GM19397 (cell line): ENCODE results near the gene AVEN.
"Not testable (repeated sequence)": the region's sequence is repeated elsewhere in the genome, so short reads cannot be mapped to it uniquely, and the experiment has no call there.

ENCODE experiments used
- ATAC-seq: cut with Tn5 transposase; IDR thresholded peaks from one replicate; pipeline ENCODE4 v1.9.1; 2021; ENCODE audit warnings: mild to moderate bottlenecking, moderate library complexity; ENCODE audit not compliant: unreplicated experiment

The AVEN gene

GRCh38 chr15:33857726-33858125 is 181.3 kb downstream of the AVEN start:
- no peak for ATAC-seq

GRCh38 chr15:33852570-33852969 is 186.4 kb downstream of the AVEN start:
- ATAC-seq = no peak

- no peak for ATAC-seq
Measured at GRCh38 chr15:33852094-33852493, 186.9 kb downstream of the AVEN start.

- ATAC-seq = no peak
Measured at GRCh38 chr15:33851079-33851478, 187.9 kb downstream of the AVEN start.

DNA sequence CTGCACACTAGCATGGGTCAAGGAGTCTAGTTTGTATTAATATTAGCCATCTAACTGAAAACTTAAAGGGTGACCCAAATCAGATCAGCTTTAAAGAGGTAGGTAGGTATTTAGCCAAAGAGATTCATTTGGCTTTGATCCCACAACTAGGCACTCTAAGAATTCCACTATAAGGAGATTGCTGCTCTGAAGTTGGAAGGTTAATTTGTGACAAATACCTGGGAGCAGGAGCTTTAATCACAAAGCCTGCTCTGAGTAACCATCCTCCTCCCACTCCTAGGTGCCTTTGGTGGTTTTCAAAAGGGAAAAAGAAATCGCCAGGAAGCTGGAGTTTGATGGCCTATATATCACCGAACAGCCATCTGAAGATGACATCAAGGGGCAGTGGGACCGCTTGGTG is 191.0 kb downstream of the AVEN start:
- ATAC-seq = no peak

DNA sequence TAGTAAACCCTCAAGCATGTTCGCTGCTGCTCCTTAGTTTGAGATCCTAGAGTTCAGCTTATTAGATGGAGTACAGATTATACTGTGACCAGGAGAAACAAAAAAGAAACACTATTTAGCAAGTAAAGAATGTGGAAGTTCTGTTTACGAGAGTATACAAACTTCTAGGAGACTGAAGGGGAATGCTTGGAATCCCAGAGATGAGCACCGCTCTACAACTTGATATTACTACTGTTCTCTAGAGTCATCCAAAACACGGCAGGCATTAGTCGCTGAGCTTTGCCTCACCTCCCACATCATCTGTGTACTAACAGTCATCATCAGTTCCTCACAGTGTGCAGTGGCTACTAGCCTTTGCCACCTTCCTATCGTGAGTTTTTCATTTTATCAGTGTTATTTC is 192.1 kb downstream of the AVEN start:
- ATAC-seq = no peak

GRCh38 chr15:33846142-33846541 is 192.9 kb downstream of the AVEN start:
- ATAC-seq = no peak

- ATAC-seq = no peak
Measured at GRCh38 chr15:33844597-33844996, 194.4 kb downstream of the AVEN start.

DNA sequence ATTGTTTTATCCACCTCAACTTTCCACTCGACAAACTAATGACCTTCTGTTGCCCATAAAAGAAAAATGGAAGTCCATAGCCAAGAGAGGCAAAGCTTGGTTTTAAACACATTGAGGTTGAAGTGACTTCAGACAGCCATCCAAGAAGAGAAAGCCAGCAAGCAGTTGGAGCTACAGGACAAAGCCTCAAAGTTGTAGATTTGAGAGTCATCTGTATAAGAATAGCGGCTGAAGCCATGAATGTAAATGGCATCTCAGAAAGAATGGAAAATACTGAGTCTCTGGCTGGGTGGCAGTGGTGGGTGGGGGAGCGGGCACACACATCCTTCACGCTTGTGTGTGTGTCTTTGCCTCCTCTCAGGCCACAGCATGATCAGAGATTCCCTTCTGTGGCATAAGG is 194.8 kb downstream of the AVEN start:
- no peak for ATAC-seq

DNA sequence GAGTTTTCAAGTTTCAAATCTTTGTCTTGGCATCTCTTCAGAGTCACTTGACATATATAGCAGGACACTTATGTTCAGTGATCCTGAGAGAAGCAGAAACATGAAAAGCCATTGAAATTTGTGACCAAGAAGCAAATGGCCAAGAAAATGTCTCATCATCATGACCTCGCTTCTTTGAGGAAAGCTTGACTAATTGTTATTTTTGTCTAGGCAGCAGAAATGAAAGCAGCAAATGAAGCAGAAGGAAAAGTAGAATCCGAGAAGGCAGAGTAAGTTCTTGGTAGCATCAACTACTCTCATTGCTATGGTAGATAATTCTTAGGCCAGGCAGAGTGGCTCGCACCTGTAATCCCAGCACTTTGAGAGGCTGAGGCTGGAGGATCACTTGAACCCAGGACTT is 198.4 kb downstream of the AVEN start:
- ATAC-seq = no peak

DNA sequence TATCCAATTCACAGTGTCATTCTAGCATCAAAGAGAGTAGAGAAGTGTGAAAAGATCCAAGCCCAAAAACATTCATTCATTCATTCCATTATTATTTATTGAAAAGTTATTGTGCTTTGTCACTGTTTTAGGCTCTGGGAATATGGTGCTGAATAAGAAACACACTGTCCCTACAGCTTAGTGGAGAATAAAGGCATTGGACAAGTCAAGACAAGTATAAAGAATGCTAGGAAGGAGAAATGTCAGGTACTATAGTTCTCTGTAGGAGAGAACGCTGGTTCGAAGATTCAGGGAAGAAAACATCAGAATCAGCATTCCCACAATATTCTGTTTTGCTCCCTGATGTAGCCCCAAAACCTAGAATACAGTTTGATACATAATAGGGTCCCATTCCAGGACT is 199.5 kb downstream of the AVEN start:
- ATAC-seq = no peak

- no peak for ATAC-seq
Measured at GRCh38 chr15:33837294-33837693, 201.7 kb downstream of the AVEN start.

DNA sequence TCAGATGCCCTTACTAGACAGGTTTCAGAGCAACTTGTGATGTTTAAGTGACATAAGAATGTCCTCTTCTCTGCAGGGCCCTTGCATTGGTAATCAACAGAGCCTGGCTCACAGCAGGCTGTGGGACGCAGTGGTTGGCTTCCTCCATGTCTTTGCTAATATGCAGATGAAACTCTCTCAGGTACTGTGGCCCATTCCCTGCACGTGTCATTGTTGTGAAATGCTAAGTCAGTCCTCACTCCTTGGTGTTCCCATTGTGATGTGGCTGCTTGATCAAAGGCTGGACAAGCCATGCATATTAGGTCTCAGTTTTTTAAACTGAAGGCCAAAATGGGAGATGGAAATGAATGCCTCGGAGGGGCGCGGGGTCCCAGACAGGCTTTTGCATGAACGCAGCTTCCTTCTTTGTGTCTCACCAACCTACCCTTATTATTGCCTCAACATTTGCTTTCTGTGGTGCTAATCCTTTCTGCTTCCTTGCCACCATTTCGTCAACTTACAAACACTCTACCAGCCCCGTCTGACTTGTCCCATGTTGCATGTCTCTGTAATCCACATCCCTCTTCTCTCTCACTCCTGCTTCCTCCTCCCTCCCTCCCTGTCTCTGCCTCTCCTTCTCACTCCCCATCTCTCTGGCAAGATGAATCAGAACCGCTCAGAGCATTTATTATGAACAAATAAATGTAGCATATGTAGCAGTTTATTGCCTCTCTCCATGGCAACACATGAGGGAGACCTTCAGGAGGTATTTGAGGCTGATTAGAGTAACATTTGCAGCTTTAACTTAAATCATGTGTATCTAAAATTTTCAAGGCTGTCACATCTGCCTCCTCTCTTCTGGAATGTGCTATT is 203.9 kb downstream of the AVEN start:
- no peak for ATAC-seq

DNA sequence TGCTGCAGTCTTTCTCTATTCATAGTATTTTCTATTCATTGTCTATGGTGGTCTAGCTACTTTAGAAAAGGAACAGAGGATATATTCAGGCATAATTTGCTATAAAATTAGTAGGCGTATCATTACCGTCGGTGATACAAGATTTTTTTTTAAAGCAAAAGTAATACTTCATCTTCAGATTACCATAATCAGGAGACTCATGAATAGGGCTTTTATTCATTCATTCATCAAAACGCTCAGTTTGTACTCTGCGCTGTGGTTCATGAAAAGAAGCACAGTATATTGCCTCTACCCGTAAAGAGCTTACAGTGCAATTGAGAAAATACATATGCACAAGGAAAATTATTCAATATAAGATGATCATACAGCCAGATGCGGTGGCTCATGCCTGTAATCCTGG is 207.4 kb downstream of the AVEN start:
- no peak for ATAC-seq

DNA sequence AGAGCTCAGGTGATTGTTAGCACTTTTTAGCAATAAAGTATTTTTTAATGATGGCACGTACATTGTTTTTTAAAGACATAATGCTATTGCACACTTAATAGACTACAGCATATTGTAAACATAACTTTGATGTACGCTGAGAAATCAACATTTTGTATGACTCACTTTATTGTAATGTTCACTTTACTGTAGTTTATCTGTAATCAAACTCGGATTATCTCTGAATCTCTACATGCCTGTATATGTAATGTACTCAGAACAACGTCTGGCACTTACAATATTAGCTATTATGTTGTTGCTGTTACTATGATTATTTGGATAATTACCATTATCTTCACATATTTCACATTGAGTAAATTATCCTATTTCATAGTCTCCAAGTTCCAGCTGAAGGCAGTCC is 208.7 kb downstream of the AVEN start:
- ATAC-seq = no peak

DNA sequence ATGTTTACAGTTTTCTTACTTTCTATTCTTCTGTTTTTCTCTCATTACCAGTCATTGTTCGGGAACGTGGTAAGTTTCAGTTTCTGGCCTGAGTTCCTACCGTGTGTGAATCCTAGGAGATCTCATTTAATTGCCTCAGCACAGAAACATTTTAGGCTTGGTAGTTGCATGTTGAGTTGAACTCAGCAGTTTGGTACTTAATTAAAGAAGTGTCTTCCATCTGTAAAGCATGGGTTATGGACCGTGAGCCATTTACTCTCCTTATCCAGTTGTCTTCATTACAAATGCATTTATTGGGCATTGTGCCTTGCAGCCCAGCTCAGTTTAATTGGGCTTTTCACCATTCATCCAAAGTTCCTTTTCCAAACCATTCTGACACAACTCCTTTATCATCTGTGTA is 212.8 kb downstream of the AVEN start:
- ATAC-seq = no peak

- ATAC-seq = no peak
Measured at GRCh38 chr15:33825453-33825852, 213.6 kb downstream of the AVEN start.

- ATAC-seq = no peak
Measured at GRCh38 chr15:33823119-33823518, 215.9 kb downstream of the AVEN start.

- no peak for ATAC-seq
Measured at GRCh38 chr15:33822479-33822878, 216.5 kb downstream of the AVEN start.

DNA sequence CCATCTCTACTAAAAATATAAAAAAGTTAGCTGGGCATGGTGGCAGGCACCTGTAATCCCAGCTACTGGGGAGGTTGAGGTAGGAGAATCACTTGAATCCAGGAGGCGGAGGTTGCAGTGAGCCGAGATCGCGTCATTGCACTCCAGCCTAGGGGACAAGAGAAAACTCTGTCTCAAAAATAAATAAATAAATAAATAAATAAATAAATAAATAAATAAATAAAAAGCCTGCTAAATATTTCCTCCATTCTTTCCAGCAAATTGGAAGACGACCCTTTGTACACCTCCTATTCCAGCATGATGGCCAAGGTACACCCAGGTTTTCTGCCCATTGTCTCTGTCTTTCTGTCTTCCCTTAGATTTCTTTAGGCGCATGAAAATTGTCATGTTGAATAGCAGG is 219.5 kb downstream of the AVEN start:
- not testable (repeated sequence) for ATAC-seq
